ENCODE results near the gene SPIRE1. TPM values are rescaled to one million over a fixed set of nuclear protein-coding genes. Genes with fewer than 3 reads are reported as not detected.

Gene SPIRE1
- total RNA-seq, 1 donor from 2014 or later = 15.7 TPM

GRCh38 chr18:12452784-12453183 is 205.1 kb downstream of the SPIRE1 start:
- DNase-seq (ENCODE audit: extremely low spot score in 2 of 2) = no peak
- Histone ChIP-seq H3K4me3 (no peak overlapping the region), H3K9me3 (no peaks in the 10 kb centered on the region), H3K4me1 (no peaks in the 10 kb centered on the region), H3K36me3 (peaks cover 0 to 14% of the 10 kb centered on the region in 2 donors), H3K27ac (no peak overlapping the region), H3K27me3 (no peaks in the 10 kb centered on the region)
- intact Hi-C loops (cut with DNase I) = no loop called here
- TF ChIP-seq CTCF (IDR thresholded peaks at IDR 0.05) (no peak), POLR2AphosphoS5 (IDR thresholded peaks at IDR 0.05; ENCODE audit: insufficient read depth in 1 of 2, low read depth in 1 of 2) (no peak), POLR2A (IDR thresholded peaks at IDR 0.05) (no peak)

GRCh38 chr18:12451428-12451827 is 206.5 kb downstream of the SPIRE1 start:
- DNase-seq (ENCODE audit: extremely low spot score in 2 of 2) = no peak
- no peak overlapping the region for H3K4me3 ChIP-seq
- TF ChIP-seq POLR2A (IDR thresholded peaks at IDR 0.05) = no peak
- TF ChIP-seq CTCF (IDR thresholded peaks at IDR 0.05) = no peak
- TF ChIP-seq POLR2AphosphoS5 (IDR thresholded peaks at IDR 0.05; ENCODE audit: insufficient read depth in 1 of 2, low read depth in 1 of 2) = no peak
- H3K9me3 ChIP-seq = no peaks in the 10 kb centered on the region
- H3K27ac ChIP-seq = no peak overlapping the region
- H3K27me3 ChIP-seq = no peaks in the 10 kb centered on the region
- intact Hi-C loops (cut with DNase I) = no loop called here
- H3K4me1 ChIP-seq = no peaks in the 10 kb centered on the region
- peaks cover 0 to 14% of the 10 kb centered on the region in 2 donors for H3K36me3 ChIP-seq

GRCh38 chr18:12449051-12449785 is 208.7 kb downstream of the SPIRE1 start:
- no peak for DNase-seq (ENCODE audit: extremely low spot score in 2 of 2)
- intact Hi-C loops (cut with DNase I) = no loop called here
- Histone ChIP-seq H3K4me3 (no peak overlapping the region), H3K4me1 (no peaks in the 10 kb centered on the region), H3K36me3 (peaks cover 0 to 14% of the 10 kb centered on the region in 2 donors), H3K27me3 (no peaks in the 10 kb centered on the region), H3K27ac (no peak overlapping the region), H3K9me3 (no peaks in the 10 kb centered on the region)
- no peak for TF ChIP-seq CTCF (IDR thresholded peaks at IDR 0.05)

GRCh38 chr18:12445554-12445953 is 212.4 kb downstream of the SPIRE1 start:
- H3K27ac ChIP-seq = no peak overlapping the region
- no peak for TF ChIP-seq POLR2A (IDR thresholded peaks at IDR 0.05)
- no peak for TF ChIP-seq CTCF (IDR thresholded peaks at IDR 0.05)
- no peak for TF ChIP-seq POLR2AphosphoS5 (IDR thresholded peaks at IDR 0.05; ENCODE audit: insufficient read depth in 1 of 2, low read depth in 1 of 2)
- no peak overlapping the region for H3K4me3 ChIP-seq
- intact Hi-C loops (cut with DNase I) = no loop called here
- H3K36me3 ChIP-seq = peaks cover 0 to 11% of the 10 kb centered on the region in 2 donors
- no peaks in the 10 kb centered on the region for H3K4me1 ChIP-seq
- H3K27me3 ChIP-seq = no peaks in the 10 kb centered on the region
- no peak for DNase-seq (ENCODE audit: extremely low spot score in 2 of 2)
- H3K9me3 ChIP-seq = peaks cover 9% of the 10 kb centered on the region

- peaks cover 9% of the 10 kb centered on the region for H3K9me3 ChIP-seq
- intact Hi-C loops (cut with DNase I) = no loop called here
- H3K27ac ChIP-seq = no peak overlapping the region
- no peak overlapping the region for H3K4me3 ChIP-seq
- H3K27me3 ChIP-seq = no peaks in the 10 kb centered on the region
- no peaks in the 10 kb centered on the region for H3K4me1 ChIP-seq
- TF ChIP-seq POLR2A (IDR thresholded peaks at IDR 0.05) (no peak), POLR2AphosphoS5 (IDR thresholded peaks at IDR 0.05; ENCODE audit: insufficient read depth in 1 of 2, low read depth in 1 of 2) (no peak), CTCF (IDR thresholded peaks at IDR 0.05) (no peak)
- no peak for DNase-seq (ENCODE audit: extremely low spot score in 2 of 2)
- H3K36me3 ChIP-seq = no peaks in the 10 kb centered on the region
Observed at GRCh38 chr18:12443551-12443950, 214.4 kb downstream of the SPIRE1 start.
